ENCODE measurements around the gene PPL. TPM values are rescaled to one million over a fixed set of nuclear protein-coding genes. Genes with fewer than 3 reads are reported as not detected.

Gene PPL
- total and polyA plus RNA-seq, 2 of the 8 experiments (the other 6 are each of a cell fraction or from before 2014, with no cell fraction given) = 11.3 to 29.5 TPM

GRCh38 chr16:4954714-4955113 lies 17.8 kb upstream of the PPL start:
- Histone ChIP-seq H3K23me2 (ENCODE audit: low read depth, low read length) (peaks cover 10% of the 10 kb centered on the region), H3K4me2 (ENCODE audit: insufficient read depth in 1 of 2, low read depth in 2 of 2, low read length in 2 of 2) (no peak overlapping the region), H3K27me3 (replicated peaks in 1 of 4; ENCODE audit: control insufficient read depth in 3 of 4, extremely low read depth in 1 of 4, insufficient read depth in 3 of 4, low read length in 3 of 4) (no peaks in the 10 kb centered on the region; a peak in 2 of 7 replicates), H3K14ac (ENCODE audit: insufficient read length) (no peak overlapping the region), H3K9ac (replicated peaks in 1 of 4; ENCODE audit: extremely low read depth in 1 of 4, low read depth in 3 of 4, low read length in 3 of 4) (no peak overlapping the region), H2BK12ac (ENCODE audit: low read depth, low read length) (no peak overlapping the region), H2BK15ac (ENCODE audit: low read length) (0 out of 2 replicates have a peak overlapping the region, but pooled peaks have one; percentile 19), H2AK5ac (ENCODE audit: low read depth, low read length) (no peak overlapping the region), H3K18ac (ENCODE audit: extremely low read depth, low read length) (no peak overlapping the region), H2BK120ac (replicated peaks; ENCODE audit: low read depth, low read length) (no peak overlapping the region), H3K4ac (replicated peaks; ENCODE audit: insufficient read length, low read depth, low read length) (no peak overlapping the region), H2BK20ac (ENCODE audit: low read length) (no peak overlapping the region), H4K91ac (replicated peaks; ENCODE audit: insufficient read length, low read length) (no peak overlapping the region), H3K4me1 (replicated peaks in 1 of 4; ENCODE audit: control insufficient read depth in 3 of 4, insufficient read depth in 4 of 4, low read length in 3 of 4) (peaks cover 0 to 10% (median 9%) of the 10 kb centered on the region in 4 experiments; a peak in 6 of 7 replicates), H3K4me3 (ENCODE audit: extremely low read depth in 1 of 4, insufficient read depth in 2 of 4, low read depth in 3 of 4, low read length in 4 of 4) (no peak overlapping the region), H3K36me3 (ENCODE audit: control insufficient read depth in 2 of 4, insufficient read depth in 4 of 4, low read length in 3 of 4) (no peaks in the 10 kb centered on the region), H2BK5ac (ENCODE audit: low read depth, low read length) (peak overlapping the region; percentile 5; the same call in 1 of the 2 replicates), H3K56ac (replicated peaks; ENCODE audit: insufficient read length, low read depth, low read length) (no peak overlapping the region), H4K5ac (ENCODE audit: insufficient read length, low read depth, low read length) (no peak overlapping the region), H3K23ac (ENCODE audit: insufficient read length) (no peak overlapping the region), H3K79me2 (ENCODE audit: control insufficient read depth in 1 of 2, insufficient read depth in 2 of 2, low read length in 2 of 2) (no peaks in the 10 kb centered on the region), H3K79me1 (ENCODE audit: low read depth, low read length) (0 out of 2 replicates have a peak, but pooled peaks cover 3% of the 10 kb centered on the region), H4K8ac (ENCODE audit: extremely low read depth, insufficient read depth, low read length) (no peak overlapping the region), H3K27ac (ENCODE audit: low read depth, low read length) (no peak overlapping the region), H3K9me3 (ENCODE audit: insufficient read depth in 2 of 2, low read depth in 1 of 2, low read length in 1 of 2) (no peaks in the 10 kb centered on the region), H4K20me1 (replicated peaks in 1 of 2; ENCODE audit: control insufficient read depth in 1 of 2, insufficient read depth in 2 of 2, low read length in 2 of 2) (peaks cover 0 to 3% of the 10 kb centered on the region in 2 experiments), H2AFZ (ENCODE audit: low read length) (no peak overlapping the region)
- 100% methylated on average over 1 of the region's 1 CpG; no CpG with 5 or more reads in 1 of the 2 experiments for WGBS, 2 experiments (ENCODE audit: extremely low coverage in 1 of 2, insufficient coverage in 1 of 2, insufficient read length in 1 of 2, insufficient replicate concordance in 2 of 2, low coverage in 1 of 2, low lambda C conversion rate in 2 of 2, missing lambda C conversion rate in 1 of 2)
- FAIRE-seq = no peak
- ChIA-PET CTCF (ENCODE audit: partially characterized antibody) (interaction anchor here (0.8 to 3.3 kb wide), 16 partner anchors 10 to 137 kb away, joined by 3 to 30 read pairs (median 6); partner anchors contain the start of gene PPL), POLR2A (ENCODE audit: partially characterized antibody) (interaction anchor here (1.0 kb wide), 1 partner anchor 11 kb away, joined by 3 read pairs; no protein-coding TSS in a partner anchor)
- DNase-seq (ENCODE audit: low read depth in 1 of 2, low spot score in 2 of 2) = no peak
- TF ChIP-seq RNF2 (IDR thresholded peaks at IDR 0.05; ENCODE audit: borderline replicate concordance, low read depth, low read length, missing control alignments, poor library complexity, severe bottlenecking) (no peak), CBX5 (IDR thresholded peaks at IDR 0.05; ENCODE audit: low read depth, low read length) (no peak), PHF8 (conservative IDR thresholded peaks at IDR 0.05; ENCODE audit: low read depth, low read length) (no peak), YY1 (IDR thresholded peaks at IDR 0.05; ENCODE audit: low read depth, low read length) (no peak)

Data from H1 (cell line).